SU-DHL-6 (cell line): ENCODE results near the gene CDHR2.

ENCODE experiments used
- EZH2phosphoT487 ChIP-seq: fragments of 200-600 bp; sonication (generic), shearing (Covaris generic); conservative IDR thresholded peaks from 2 replicates; pipeline ENCODE4 v1.6.1; 2018; ENCODE audit warnings: mild to moderate bottlenecking, antibody characterized with exemption, low read length, moderate library complexity, mixed read lengths
- TF ChIP-seq, protein P1 (sequence below): fragments of 200-600 bp; sonication (generic); IDR thresholded peaks from one replicate; pipeline ENCODE4 v1.5.1; 2017; ENCODE audit warnings: antibody characterized with exemption, mild to moderate bottlenecking, low read length, moderate library complexity; ENCODE audit not compliant: insufficient read depth, poor library complexity, severe bottlenecking

DNA sequence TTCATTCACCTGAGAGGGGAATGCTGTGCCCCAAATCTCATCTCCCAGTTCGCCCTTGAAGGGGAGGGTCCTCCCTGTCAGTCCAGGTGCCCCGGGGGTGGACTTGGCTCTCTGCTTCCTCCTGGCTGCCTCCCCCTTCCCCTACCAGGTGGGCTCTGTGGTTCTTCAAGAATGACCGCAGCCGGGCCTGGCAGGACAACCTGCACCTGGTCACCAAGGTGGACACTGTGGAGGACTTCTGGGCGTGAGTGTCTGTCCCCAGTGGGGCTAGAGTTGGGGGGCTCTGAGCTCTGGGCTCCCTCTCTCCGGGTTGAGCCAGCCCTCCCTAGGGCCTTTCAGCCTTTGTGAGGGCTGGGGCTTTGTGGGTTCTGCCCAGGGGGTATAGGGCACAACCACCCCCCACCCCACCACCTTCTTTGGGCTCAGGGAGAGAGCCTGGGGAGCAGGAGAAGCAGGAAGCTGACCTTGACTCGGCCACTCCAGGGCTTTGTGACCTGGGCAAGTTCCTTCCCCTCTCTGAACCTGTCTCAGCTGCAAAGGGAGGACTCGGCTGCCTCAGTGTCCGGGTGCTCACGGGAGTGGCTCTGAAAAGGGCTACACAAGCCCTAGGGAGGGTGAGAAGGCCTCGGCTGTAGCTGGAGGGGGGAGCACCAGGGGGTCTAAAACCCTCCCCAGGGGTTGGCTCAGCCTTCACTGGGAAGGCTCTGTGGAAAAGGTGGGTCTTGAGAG lies 94.5 kb downstream of the CDHR2 start:
- no peak for TF ChIP-seq EZH2phosphoT487
- TF ChIP-seq, protein P1, sequence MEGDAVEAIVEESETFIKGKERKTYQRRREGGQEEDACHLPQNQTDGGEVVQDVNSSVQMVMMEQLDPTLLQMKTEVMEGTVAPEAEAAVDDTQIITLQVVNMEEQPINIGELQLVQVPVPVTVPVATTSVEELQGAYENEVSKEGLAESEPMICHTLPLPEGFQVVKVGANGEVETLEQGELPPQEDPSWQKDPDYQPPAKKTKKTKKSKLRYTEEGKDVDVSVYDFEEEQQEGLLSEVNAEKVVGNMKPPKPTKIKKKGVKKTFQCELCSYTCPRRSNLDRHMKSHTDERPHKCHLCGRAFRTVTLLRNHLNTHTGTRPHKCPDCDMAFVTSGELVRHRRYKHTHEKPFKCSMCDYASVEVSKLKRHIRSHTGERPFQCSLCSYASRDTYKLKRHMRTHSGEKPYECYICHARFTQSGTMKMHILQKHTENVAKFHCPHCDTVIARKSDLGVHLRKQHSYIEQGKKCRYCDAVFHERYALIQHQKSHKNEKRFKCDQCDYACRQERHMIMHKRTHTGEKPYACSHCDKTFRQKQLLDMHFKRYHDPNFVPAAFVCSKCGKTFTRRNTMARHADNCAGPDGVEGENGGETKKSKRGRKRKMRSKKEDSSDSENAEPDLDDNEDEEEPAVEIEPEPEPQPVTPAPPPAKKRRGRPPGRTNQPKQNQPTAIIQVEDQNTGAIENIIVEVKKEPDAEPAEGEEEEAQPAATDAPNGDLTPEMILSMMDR, result no peak
